Gastroesophageal sphincter (tissue), 4 donors: ENCODE measurements around the gene FAM135A. TPM values are rescaled to one million over a fixed set of nuclear protein-coding genes. Genes with fewer than 3 reads are reported as not detected.

Source experiments
- ATAC-seq: fragments of 150-250 bp; one replicate; pipeline ENCODE4 v1.9.1; 2016; ENCODE audit warnings: mild to moderate bottlenecking, moderate library complexity
- H3K27ac ChIP-seq, 4 donors: fragments of 200-600 bp; sonication (generic) in 3 of 4; 1 replicate in 3 of 4; 2 replicates in 1 of 4; pipeline ENCODE4 v1.5.1; 2016 to 2019
- H3K27me3 ChIP-seq: fragments of 200-600 bp; sonication (generic); one replicate; pipeline ENCODE4 v1.5.1; 2019
- H3K36me3 ChIP-seq, 2 donors: fragments of 200-600 bp; sonication (generic); one replicate each; pipeline ENCODE4 v1.5.1; 2019; ENCODE audit warnings: control low read depth in 1 of 2
- H3K4me1 ChIP-seq, 3 donors: fragments of 200-600 bp; sonication (generic); 1 replicate in 2 of 3; 2 replicates in 1 of 3; pipeline ENCODE4 v1.5.1; 2016 to 2019; ENCODE audit warnings: control low read depth in 2 of 3
- H3K4me3 ChIP-seq, 2 donors: fragments of 200-600 bp; sonication (generic); one replicate each; pipeline ENCODE4 v1.5.1; 2019; ENCODE audit warnings: mild to moderate bottlenecking in 1 of 2, moderate library complexity in 1 of 2
- H3K9me3 ChIP-seq, 3 donors: fragments of 200-600 bp; sonication (generic); one replicate each; pipeline ENCODE4 v1.5.1; 2017 to 2019; ENCODE audit warnings: control low read depth in 2 of 3
- EP300 ChIP-seq: sonication (generic); formaldehyde crosslinking; IDR thresholded peaks from one replicate; pipeline ENCODE4 v1.6.1; 2017; ENCODE audit warnings: antibody characterized with exemption, mild to moderate bottlenecking
- POLR2A ChIP-seq, 2 donors: fragments of 450-650 bp; IDR thresholded peaks; one replicate each; pipeline ENCODE4 v1.6.1; 2017; ENCODE audit warnings: antibody characterized with exemption in 2 of 2, mild to moderate bottlenecking in 2 of 2, moderate library complexity in 1 of 2
- POLR2AphosphoS5 ChIP-seq: sonication (generic); formaldehyde crosslinking; IDR thresholded peaks from one replicate; pipeline ENCODE4 v1.6.1; 2017; ENCODE audit warnings: antibody characterized with exemption
- WGBS, 2 donors: methylation state at CpG; one replicate each; pipeline ENCODE4 v1.1.5; 2018; ENCODE audit warnings: low coverage in 1 of 2; 5-methylcytosine and 5-hydroxymethylcytosine counted together
- total RNA-seq, 4 donors: library from RNA; depleted of rRNA; stranded (reverse); fragments of >200 nt; gene quantifications; one replicate each; pipeline ENCODE4 v1.1.0, GENCODE V29; 2016
- TF ChIP-seq, protein P1 (sequence below), 4 experiments: fragments of 200-600 bp in 2 of 4; fragments of 450-650 bp in 2 of 4; sonication (generic) in 1 of 4; IDR thresholded peaks; one replicate each; pipeline ENCODE4 v1.5.1; 2017 to 2019; ENCODE audit warnings: antibody characterized with exemption in 4 of 4, mild to moderate bottlenecking in 2 of 4, moderate library complexity in 2 of 4

Gene FAM135A
- total RNA-seq, 4 donors from 2014 or later: 15.4 to 37.0 (median 29.9) TPM

- WGBS, 2 donors: 88 to 90% methylated on average over 1 of the region's 1 CpG
Measured at GRCh38 chr6:70531133-70531532, 117.8 kb downstream of the FAM135A start.

DNA sequence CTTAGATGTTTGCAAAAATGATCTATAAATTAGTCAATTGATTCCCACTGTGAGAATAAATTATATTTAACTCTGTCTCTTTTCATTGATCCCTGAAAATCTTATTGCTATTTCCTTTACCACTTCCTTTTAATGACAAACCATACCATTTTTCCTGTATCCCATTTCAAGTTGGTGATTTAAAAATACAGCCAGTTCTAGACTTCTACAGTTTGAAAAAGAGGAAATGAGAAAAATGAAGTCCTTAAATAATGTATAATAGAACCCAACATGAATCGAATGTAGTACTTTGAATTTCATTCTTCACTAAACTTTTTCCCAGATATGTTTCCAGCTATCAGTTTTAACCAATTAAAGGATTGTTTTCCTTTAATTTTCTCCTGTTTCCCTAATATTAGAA, 124.0 kb downstream of the FAM135A start:
- no peaks in the 10 kb centered on the region for H3K9me3 ChIP-seq
- H3K4me3 ChIP-seq: no peak overlapping the region
- H3K27ac ChIP-seq: no peak overlapping the region
- H3K36me3 ChIP-seq: peaks cover 0 to 59% of the 10 kb centered on the region in 2 donors
- TF ChIP-seq POLR2A (IDR thresholded peaks at IDR 0.05) (no peak), POLR2AphosphoS5 (no peak), EP300 (no peak)
- TF ChIP-seq, protein P1, sequence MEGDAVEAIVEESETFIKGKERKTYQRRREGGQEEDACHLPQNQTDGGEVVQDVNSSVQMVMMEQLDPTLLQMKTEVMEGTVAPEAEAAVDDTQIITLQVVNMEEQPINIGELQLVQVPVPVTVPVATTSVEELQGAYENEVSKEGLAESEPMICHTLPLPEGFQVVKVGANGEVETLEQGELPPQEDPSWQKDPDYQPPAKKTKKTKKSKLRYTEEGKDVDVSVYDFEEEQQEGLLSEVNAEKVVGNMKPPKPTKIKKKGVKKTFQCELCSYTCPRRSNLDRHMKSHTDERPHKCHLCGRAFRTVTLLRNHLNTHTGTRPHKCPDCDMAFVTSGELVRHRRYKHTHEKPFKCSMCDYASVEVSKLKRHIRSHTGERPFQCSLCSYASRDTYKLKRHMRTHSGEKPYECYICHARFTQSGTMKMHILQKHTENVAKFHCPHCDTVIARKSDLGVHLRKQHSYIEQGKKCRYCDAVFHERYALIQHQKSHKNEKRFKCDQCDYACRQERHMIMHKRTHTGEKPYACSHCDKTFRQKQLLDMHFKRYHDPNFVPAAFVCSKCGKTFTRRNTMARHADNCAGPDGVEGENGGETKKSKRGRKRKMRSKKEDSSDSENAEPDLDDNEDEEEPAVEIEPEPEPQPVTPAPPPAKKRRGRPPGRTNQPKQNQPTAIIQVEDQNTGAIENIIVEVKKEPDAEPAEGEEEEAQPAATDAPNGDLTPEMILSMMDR (IDR thresholded peaks at IDR 0.05): no peak
- 86 to 88% methylated on average over 1 of the region's 1 CpG for WGBS, 2 donors
- ATAC-seq: no peak
- no peaks in the 10 kb centered on the region for H3K27me3 ChIP-seq
- no peaks in the 10 kb centered on the region for H3K4me1 ChIP-seq

More at GRCh38 chr6:70531133-70531532, 117.8 kb downstream of the FAM135A start:
- no peak overlapping the region for H3K4me3 ChIP-seq
- H3K9me3 ChIP-seq: no peaks in the 10 kb centered on the region
- H3K27me3 ChIP-seq: no peaks in the 10 kb centered on the region
- peaks cover 0 to 51% of the 10 kb centered on the region in 2 donors for H3K36me3 ChIP-seq
- ATAC-seq: no peak
- no peak for TF ChIP-seq POLR2A (IDR thresholded peaks at IDR 0.05)
- H3K27ac ChIP-seq: no peak overlapping the region
- H3K4me1 ChIP-seq: no peaks in the 10 kb centered on the region

GRCh38 chr6:70538376-70538775, 125.1 kb downstream of the FAM135A start:
- ATAC-seq: no peak
- Histone ChIP-seq H3K4me3 (no peak overlapping the region), H3K36me3 (peaks cover 0 to 59% of the 10 kb centered on the region in 2 donors), H3K9me3 (no peaks in the 10 kb centered on the region), H3K4me1 (no peaks in the 10 kb centered on the region), H3K27me3 (no peaks in the 10 kb centered on the region), H3K27ac (no peak overlapping the region)
- 78 to 89% methylated on average over 1 of the region's 1 CpG for WGBS, 2 donors
- TF ChIP-seq, protein P1 (IDR thresholded peaks at IDR 0.05): no peak
- TF ChIP-seq EP300: no peak
- TF ChIP-seq POLR2AphosphoS5: no peak
- no peak for TF ChIP-seq POLR2A (IDR thresholded peaks at IDR 0.05)

- no peak for ATAC-seq
- no peaks in the 10 kb centered on the region for H3K9me3 ChIP-seq
- peaks cover 0 to 23% of the 10 kb centered on the region in 2 donors for H3K36me3 ChIP-seq
- no peak overlapping the region for H3K4me3 ChIP-seq
- H3K27ac ChIP-seq: no peak overlapping the region
- no peaks in the 10 kb centered on the region for H3K27me3 ChIP-seq
- TF ChIP-seq, protein P1 (IDR thresholded peaks at IDR 0.05): peak in 3 of 4 experiments; percentile 26 to 51 (median 37)
- no peak for TF ChIP-seq POLR2AphosphoS5
- no peak for TF ChIP-seq POLR2A (IDR thresholded peaks at IDR 0.05)
- no peak for TF ChIP-seq EP300
- no peaks in the 10 kb centered on the region for H3K4me1 ChIP-seq
Measured at GRCh38 chr6:70547313-70547712, 134.0 kb downstream of the FAM135A start.

- no peak for ATAC-seq
- H3K27ac ChIP-seq: no peak overlapping the region
- peaks cover 0 to 4% (median 0%) of the 10 kb centered on the region in 3 donors for H3K4me1 ChIP-seq
- no peaks in the 10 kb centered on the region for H3K27me3 ChIP-seq
- no peak overlapping the region for H3K4me3 ChIP-seq
- WGBS, 2 donors: 67 to 71% methylated on average over 3 of the region's 3 CpGs
- H3K9me3 ChIP-seq: no peaks in the 10 kb centered on the region
- peaks cover 0 to 19% of the 10 kb centered on the region in 2 donors for H3K36me3 ChIP-seq
- TF ChIP-seq, protein P1 (IDR thresholded peaks at IDR 0.05): no peak
- no peak for TF ChIP-seq EP300
- no peak for TF ChIP-seq POLR2A (IDR thresholded peaks at IDR 0.05)
- TF ChIP-seq POLR2AphosphoS5: no peak
Measured at GRCh38 chr6:70547905-70548304, 134.6 kb downstream of the FAM135A start.
